GM18508 (cell line): ENCODE data around the gene AK8.

ENCODE experiments used
- ATAC-seq: cut with Tn5 transposase; IDR thresholded peaks from one replicate; pipeline ENCODE4 v1.9.1; 2021; ENCODE audit warnings: moderate number of reproducible peaks; ENCODE audit not compliant: insufficient read depth, unreplicated experiment

Gene AK8

DNA sequence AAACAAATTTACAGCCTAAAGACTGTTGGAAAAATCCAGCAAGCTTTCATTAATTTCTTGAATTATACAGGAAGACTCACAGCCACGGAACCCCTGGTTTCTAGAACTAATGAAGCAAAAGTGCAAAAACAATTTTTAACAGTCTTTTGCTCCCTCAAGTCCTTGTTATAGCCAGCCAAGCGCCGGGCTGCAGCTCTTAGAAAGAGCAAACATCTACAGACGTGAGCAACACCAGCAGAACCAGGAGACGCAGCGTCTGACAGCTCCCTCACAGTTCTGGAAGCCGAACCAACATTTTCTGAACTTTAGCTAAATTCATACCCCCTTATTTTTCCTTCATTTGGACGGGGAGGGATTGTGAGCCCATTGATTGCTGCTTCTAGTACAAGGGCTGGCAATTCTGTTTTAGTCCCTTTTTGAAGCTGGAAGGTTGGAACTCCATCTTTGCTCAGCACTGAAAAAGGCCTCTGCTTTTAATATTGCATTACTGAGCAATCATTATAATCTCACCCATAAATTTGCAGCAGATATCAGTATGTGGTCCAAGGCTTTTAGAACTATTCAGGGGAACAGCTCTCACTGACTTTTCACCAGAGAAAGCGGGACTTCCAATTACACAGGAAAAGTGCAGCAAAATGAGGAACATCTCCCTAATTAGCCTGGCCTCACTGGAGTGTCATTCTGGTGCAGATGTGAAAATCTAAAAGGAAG, 45.8 kb downstream of the AK8 start:
- ATAC-seq = no peak

DNA sequence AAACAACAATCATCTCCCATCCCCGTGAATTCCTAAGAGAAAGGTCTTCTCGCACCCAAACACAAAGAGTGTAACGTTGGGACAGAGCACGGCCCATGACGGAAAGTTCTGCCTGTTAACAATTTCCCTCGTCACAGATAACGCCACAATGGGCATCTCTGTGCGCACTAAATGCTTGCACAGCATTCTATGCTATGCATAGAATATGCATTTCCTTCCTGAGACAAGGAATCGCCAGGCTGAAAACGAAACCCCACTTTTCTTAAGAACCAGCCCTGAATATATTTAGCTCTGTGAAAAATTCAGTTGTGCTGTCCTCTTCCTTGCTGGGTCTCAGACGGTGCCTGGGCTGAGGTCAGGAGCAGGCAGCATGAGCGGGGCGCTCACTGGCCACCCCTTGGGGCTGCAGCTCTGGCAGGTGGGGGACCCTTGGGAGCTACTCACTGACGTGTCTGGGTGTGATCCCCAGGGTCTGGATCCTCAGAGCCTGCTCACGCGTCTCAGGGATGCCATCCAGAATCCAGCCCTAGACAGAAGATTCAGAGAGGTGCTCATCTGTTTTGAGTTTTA, 49.8 kb downstream of the AK8 start:
- ATAC-seq = no peak

DNA sequence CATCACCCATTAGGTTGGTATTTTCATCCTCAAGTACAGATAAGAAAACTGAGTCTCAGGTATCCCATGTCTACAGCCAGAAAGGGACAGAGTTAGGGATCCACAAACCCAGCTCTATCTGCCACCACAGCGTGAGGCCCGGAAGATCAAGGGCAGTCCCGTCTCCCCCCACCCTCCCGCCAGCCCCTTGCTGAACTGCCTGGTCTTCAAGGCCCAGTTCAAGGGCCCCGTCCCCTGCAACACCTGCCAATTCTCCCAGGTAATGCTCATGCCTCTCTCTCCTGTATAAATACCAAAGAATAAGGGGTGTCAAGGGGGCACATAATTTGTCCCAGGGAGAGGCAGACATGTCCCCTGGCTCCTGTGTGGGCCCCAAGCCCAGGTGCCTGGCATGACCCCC, 50.7 kb downstream of the AK8 start:
- ATAC-seq = no peak

DNA sequence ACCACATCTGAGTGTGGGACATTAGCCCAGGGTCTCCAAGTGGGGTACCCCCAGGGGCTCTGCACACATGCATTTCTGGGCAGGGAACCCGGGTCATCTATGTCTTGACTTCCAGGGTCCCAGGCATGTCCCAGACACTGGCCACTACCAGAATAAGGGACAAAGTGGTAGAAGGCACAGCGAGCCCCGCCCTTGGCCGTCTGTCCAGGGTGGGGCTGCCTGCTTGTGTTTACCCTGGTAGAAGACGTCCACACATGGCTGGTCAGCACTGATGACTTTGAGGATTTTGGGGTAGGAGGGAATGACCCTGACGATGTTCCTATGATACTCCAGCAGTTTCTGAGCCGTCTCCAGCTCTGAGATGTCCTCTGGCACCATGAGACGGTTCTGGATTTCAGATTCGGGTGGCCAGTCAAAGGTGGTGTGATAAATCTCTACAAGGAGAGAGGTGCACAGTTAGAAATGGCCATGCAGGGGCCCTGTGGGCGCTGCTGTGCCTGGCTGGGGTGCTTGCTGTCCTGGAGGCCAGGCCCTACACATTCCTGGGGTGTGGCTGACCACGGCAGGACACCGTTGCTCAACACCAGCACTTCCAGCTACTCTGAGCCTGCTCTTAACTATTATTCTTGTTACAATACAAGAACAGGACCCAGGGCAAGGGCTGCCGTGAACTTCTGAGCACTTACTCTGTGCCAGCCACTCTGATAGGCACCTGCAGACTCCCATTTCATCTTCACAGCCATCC, 51.3 kb downstream of the AK8 start:
- ATAC-seq = no peak

DNA sequence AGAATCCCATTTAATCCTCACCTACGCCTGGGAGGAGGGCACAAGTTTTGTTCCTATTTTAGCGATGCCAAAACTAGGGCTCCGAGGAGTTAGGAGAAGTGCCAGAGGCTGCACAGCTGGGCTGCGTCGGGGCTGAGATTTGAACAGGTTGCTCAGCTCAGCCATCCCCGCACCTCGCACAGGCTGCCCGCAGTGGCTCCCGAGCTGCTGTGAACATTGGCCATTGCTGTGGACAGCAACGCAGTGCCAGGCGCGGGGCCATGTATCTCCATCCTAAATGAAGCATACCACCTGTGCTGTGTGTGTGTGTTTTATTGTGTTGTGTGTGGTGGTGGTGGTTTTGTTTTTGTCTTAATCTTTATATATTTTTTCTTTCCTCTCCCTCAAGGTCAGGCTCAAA, 52.0 kb downstream of the AK8 start:
- ATAC-seq = no peak

DNA sequence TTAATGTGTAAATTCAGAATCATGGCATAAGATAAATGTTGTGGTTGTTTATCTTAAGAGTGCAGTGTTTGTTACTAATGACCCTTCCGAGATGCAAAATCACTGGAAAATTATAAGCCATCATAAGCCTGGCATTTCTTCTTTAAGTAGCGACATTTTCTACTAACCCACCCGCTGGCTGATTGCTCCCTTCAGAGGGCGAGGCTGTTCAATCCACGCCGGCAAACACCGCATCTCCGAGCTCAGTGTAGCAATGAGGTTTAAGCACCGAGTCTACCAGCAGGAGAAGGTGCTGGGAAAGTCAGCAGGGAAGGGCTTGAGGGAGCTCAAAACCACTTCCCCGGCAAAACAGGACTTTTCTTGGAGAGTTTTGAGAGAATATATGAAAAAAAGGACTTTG, 52.7 kb downstream of the AK8 start:
- no peak for ATAC-seq

DNA sequence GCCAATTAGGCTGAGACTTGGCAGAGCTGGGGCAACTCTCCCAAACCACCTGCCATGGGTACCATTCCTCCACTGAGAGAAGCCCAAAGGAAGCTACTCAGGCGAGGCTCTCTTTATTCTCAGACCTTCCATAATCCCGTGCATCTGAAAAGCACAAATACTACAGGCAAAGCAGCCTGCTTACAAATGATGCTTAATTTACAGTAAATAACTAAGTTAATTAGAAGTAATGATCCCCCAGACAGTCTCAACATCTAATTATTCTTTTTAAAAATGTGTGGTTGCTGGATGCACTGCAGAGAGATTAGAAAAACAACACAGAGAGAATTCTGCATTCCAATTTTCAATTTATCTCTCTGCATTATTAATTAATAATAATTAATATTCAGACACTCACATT, 53.1 kb downstream of the AK8 start:
- no peak for ATAC-seq

DNA sequence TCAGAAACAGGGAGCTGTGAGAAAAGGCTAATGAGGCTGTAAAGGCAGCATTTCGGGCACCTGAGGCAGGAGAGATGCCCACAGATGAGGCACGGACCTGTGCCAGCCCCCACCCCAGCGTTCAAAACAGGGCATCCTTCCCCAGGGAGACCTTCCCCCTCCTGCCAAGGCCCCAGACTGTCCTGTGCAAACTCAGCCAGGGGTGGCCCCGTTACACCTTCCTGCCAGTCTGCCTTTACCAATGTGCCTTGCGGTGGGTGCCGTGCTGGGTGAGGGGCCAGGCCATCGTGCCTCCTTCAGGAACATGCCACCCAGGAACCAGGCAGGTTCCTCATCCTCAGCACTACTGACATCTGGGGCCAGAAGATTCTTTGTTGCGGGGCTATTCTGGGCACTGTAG, 53.9 kb downstream of the AK8 start:
- ATAC-seq = no peak

DNA sequence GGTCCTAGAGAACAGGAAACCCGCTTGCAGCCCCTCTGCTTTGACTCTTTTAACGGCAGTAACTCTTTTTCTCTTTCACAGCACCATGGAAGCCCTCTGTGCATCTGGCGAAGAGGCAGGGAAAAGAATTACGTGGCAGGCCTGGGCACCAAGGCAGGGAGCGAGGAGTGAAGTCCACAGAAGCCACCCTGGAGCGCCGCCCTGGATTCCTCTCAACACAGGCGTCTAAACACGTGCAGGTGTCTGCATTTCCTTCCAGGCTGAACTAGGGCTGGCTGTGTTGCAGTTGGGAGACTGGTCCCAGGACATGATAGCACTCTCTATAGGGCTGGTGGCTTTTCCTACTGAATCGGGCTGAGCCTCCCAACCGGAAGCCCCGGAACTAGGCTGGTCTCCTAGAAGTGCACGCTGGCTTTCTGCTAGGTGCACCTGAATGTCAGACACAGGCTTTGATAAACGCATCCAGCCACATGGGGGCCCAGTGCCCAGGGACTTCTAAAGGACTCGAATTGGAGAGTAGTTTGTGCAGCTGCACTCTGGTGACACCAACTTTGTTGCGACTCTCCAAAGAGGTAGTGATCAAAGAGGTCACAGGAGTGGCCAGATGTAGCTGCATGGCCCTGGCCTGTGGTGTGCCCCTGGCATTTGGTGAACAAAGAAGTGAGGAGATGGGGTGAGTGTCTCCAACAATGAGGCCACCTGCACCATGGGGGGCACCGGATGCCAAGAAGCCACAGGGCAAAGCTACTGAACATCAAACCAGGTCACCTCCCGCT, 54.5 kb downstream of the AK8 start:
- no peak for ATAC-seq

DNA sequence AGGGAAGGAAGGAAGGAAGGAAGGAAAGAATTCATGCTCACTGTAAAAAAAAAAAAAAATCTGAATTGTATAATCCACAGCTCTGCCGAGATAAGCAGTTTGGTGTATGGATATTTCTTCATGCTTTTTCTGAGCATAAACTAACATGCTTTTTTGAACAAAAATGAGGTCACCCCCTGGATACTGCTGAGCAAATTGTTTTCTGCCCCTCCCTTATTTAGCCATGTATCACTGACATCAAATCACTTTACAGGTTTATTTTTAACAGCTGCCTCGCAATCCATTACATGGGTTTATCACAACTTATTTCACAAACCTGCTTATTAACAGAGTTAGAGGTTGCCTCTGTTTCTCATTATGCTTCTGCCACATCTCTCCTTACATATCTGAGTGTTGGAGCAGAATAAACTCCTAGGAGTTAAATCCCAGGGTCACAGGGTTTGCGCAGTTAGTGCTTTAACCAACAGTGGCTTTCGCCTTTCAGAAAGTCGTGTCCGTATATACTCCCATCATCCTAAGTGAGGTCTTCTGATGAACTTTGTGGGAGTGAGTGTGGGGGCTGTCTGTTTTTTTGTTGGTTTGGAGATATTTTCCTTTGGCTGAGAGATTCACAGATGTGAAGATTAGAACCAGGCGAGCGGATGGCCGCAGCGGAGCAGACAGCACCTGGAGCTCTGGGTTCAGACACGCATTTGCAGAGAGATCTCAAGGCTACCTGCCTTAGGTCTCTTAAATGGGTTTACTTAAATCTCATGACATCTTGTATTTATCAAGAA, 57.7 kb downstream of the AK8 start:
- ATAC-seq = no peak

DNA sequence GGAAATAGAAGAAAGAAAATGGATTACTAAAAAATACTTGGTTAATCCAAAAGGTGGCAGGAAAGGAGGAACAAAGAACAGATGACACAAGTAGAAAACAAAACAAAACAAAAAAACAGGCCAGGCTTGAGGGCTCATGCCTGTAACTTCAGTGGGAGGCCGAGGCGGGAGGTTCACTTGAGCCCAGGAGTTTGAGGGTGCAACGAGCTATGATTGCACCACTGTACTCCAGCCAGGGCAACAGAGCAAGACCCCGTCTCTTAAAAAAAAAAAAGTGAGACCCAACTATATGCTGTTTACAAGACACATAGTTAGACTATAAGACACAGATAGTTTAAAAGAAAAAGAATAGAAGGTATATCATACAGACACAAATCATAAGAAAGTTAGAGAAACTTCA, 59.5 kb downstream of the AK8 start:
- no peak for ATAC-seq

DNA sequence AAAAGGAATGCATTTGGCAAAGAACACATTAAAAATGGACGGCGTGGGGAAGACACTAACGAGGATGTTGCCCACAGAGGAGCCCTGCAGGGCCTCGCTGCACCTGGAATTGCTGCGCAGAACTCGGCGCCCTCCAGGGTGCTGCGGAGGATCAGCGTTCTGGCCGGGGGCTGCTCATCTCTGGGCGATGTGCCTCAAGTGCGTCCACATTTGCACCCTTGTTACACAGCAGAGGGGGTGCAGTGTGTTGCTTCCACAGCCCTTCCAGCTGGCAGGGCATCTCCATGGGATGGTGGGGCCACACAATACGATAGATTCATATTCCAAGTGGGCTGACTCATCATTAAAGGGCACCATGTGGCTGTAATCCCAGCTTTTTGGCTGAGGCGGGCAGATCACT, 63.1 kb downstream of the AK8 start:
- no peak for ATAC-seq

DNA sequence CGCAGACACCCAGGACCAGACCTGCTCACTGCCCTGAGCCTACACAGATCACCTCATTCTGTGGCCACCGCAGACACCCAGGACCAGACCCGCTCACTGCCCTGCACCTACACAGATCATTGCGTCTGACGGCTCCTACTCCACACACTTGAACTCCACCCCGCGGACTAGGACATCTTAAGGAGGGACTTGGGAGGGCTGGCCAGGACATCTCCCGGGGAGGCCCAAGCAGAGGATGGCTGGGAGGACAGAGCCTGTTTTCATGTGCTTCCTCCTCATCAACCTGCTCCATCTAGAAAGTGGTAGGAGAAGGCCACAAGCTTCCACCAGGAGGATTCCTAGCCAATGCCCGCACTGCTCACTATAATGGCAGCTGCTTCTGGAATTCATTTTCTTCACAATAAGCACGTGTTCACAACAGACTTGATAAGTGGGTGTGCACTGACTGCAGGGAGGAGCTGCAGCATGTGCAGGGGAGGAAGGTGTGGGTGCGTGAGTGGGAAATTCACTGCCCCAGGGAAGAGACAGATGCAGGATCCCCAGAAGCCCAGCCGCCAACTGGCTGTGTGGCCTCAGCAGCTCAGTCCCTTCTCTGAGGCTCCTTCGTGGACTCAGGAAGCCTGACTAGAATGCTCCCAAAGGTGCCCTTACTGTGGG, 64.8 kb downstream of the AK8 start:
- no peak for ATAC-seq

DNA sequence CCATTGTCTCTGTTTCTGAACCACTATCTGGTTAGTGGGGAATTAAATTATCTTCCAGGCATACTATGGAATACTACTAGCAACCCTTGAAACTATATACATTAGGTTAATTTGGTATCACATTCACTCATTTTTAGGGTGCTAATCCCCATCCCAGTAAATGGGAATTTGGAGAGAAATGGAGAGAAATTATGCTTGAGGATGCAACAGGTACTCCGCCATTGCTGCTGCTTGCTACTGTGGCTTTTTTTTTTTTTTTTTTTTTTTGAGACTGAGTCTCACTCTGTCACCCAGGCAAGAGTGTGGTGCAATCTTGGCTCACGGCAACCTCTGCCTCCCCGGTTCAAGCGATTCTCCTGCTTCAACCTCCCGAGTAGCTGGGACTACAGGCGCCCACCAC, 66.1 kb downstream of the AK8 start:
- no peak for ATAC-seq

DNA sequence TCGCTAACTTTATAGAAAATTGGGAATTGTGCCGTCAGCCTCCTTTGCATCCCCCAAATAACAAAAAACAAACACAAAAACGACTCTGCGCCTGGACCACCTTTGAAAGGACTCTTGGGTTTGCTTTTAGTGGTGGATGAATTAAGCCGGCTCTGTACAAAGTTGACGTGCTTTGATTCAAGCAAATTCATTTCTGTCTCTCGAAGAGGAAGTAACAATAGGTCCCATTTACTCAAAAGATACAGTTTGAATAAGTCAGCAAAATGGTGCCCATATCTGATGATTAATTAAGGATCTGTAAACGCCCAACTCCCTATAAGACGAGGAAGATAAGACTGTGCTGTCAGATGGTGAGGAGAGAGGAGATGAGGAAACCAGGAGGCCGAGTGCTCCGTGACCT, 67.8 kb downstream of the AK8 start:
- ATAC-seq = no peak

DNA sequence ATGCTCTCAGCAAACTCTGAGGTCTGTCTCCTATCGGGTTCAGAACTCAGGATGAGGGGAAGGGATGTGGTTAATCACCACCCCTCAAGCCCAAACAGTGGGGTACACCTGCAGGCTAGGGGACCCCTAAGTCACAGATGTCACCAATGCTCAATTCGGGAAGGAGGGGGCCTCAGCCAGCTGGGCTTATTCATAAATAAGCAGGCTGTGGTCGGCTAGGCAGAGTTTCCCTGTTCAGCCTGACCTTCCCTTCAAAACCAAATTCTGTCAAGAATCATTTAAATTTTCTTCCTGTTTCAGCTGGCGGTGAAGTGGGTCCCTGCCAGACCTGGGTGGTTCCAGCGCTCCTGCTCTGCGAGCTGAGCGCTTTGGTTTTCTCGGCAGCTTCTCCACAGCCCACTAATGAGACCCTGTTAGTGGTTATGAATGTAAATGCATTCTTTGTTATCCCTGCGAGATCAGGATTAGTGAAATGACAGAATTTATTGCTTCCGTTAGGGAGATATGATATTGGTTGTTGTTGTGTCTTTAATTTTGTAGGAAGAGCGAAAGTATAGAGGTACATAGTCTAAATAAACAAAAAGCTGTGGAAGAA, 68.3 kb downstream of the AK8 start:
- no peak for ATAC-seq

DNA sequence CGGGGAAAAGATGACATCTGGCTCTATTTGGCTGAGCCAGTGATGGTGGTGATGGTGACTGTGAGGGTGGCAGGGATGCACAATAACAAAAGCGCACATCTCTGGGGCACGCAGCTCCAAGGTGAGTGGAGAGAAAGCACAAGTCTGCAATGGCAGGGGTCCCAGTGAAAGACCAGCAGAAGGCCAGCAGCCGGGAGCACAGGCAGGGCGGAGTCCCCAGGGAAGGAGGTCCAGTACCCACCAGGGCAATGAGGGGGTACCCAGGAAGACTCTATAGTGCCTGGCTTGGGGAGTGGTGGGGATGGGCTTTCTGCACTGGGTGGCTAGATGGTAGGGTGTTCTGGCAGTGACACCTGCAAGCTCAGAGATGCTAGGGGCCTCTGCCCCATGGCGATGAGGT, 69.4 kb downstream of the AK8 start:
- no peak for ATAC-seq

DNA sequence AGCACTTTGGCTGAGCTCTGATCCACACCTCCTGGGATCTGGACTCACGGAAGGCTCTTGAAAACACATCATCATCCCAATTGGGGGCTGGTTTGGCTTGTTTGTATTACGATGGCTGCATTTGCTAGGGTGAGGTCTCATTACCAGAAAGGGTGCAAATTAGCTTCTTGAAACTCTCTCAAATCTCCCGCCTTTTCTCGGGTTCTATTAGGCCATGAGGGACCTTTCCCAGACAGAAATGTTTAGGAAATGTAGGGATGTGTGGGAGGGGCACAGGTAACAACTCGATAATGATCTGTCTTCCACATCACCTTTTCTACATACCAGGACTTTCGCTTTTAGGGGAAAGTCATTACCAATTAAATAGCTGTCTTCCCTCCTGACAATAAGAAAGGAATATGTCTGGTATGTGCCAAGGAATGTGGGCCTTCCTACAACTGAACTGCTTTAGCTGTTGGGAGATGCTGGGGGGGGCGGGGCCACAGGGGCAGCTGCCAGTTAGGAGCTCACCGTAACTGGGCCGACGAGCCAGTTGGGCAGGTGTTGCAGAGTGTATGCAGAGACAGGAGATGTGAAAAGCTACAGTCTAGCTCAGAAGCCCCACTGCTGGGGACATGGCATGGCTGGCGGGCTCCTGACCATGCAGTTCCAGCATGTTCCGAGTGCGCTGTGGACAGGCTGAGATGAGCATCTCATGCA, 71.2 kb downstream of the AK8 start:
- no peak for ATAC-seq

DNA sequence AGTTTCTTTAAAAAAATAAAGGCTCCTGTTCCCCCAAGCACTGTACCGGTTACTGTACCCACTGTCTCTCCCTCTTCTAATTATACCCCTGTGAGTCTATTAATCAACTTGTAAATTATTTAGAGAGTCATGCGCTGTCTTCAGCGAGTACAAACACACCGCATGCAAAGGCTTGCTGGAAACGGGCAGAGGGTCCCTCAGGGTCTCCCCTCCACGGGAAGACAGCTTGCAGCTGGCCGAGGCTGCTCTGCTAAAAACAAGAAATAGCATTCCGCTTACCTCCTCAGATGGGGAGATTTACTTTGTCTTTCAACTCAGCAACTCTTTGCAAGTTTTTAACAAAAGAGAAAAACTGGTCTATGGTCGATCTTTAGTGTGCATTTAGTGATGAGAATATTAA, 71.8 kb downstream of the AK8 start:
- ATAC-seq = no peak
